RWPE2 (cell line): Measurements from ENCODE around the gene ARFIP1.

Experiments used
- ATAC-seq: fragments of 200-7000 bp; cut with Tn5 transposase; 3 replicates; pipeline ENCODE4 v1.9.1; 2021; ENCODE audit warnings: low read depth
- DNase-seq: peaks from one replicate; pipeline ENCODE4 v3.0.0-alpha.2; 2020; ENCODE audit warnings: low spot score
- H3K27ac ChIP-seq: fragments of 450-650 bp; 2 replicates; pipeline ENCODE4 v1.5.1; 2017; ENCODE audit warnings: mild to moderate bottlenecking; ENCODE audit not compliant: poor library complexity, severe bottlenecking
- H3K27me3 ChIP-seq: fragments of 250-450 bp; sonication (Bioruptor Pico); 2 replicates; pipeline ENCODE4 v1.5.1; 2021; ENCODE audit warnings: mild to moderate bottlenecking, moderate library complexity; ENCODE audit not compliant: insufficient read depth, poor library complexity, severe bottlenecking
- H3K36me3 ChIP-seq: fragments of 250-450 bp; sonication (Bioruptor Pico); 2 replicates; pipeline ENCODE4 v1.5.1; 2020; ENCODE audit warnings: low read depth, mild to moderate bottlenecking, moderate library complexity
- H3K4me1 ChIP-seq: fragments of 250-450 bp; sonication (Bioruptor Pico); 2 replicates; pipeline ENCODE4 v1.5.1; 2021; ENCODE audit warnings: mild to moderate bottlenecking, moderate library complexity; ENCODE audit not compliant: insufficient read depth, poor library complexity, severe bottlenecking
- H3K4me3 ChIP-seq: fragments of 250-450 bp; sonication (Bioruptor Pico); 2 replicates; pipeline ENCODE4 v1.5.1; 2021; ENCODE audit warnings: mild to moderate bottlenecking, moderate library complexity; ENCODE audit not compliant: severe bottlenecking
- H3K9me3 ChIP-seq: fragments of 250-450 bp; sonication (Bioruptor Pico); 2 replicates; pipeline ENCODE4 v1.5.1; 2021; ENCODE audit warnings: mild to moderate bottlenecking, moderate library complexity; ENCODE audit not compliant: severe bottlenecking
- TF ChIP-seq, protein P1 (sequence below): fragments of 450-650 bp; IDR thresholded peaks from one replicate; pipeline ENCODE4 v1.5.1; 2017; ENCODE audit warnings: mild to moderate bottlenecking, moderate library complexity; ENCODE audit not compliant: poor library complexity, severe bottlenecking

The ARFIP1 gene

DNA sequence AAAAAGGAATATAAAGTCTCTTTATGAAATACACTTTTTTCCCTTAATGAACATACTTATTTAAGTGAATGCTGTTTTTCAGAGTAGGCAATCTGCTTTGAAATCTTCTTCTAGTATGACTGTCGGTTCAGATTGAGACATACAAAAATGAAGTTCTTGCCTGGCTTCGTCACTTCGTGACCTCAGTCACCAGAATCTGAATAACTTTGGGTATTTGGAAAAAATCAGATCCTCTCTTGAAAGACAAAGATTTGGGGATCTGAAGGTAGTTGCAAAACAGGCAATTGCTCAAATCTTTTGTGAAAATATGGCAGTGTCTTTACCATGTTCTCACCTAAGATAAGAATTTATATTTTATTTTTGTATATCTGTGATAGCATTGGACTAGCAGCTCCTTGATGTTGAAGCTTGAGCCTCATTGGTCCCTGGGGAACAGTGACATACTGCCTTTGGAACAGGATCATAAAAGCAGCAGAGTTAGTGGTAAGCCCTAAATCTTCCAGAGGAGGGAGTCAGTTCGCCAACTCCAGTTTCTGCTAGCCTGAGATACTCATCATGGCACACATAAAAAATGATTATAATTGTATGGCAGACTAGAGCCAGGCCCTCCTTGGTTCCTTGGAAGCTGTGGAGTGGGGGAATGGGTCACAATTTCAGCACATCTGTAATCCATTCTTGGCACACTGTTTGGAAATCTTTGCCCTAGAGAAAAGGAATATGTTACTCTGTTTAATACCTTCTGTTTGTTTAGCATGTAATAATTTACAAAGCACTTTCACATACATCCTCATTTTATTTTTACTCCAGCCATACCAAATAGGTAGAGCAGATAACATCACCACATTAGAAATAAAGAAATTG is 5.0 kb downstream of the ARFIP1 start:
- DNase-seq (no peak), ATAC-seq (no peak)
- Histone ChIP-seq H3K9me3 (no peaks in the 10 kb centered on the region), H3K4me1 (peaks cover 3% of the 10 kb centered on the region), H3K4me3 (no peak overlapping the region), H3K36me3 (peaks cover 20% of the 10 kb centered on the region; the same call in 1 of the 2 replicates), H3K27me3 (no peaks in the 10 kb centered on the region), H3K27ac (no peak overlapping the region)
- TF ChIP-seq, protein P1, sequence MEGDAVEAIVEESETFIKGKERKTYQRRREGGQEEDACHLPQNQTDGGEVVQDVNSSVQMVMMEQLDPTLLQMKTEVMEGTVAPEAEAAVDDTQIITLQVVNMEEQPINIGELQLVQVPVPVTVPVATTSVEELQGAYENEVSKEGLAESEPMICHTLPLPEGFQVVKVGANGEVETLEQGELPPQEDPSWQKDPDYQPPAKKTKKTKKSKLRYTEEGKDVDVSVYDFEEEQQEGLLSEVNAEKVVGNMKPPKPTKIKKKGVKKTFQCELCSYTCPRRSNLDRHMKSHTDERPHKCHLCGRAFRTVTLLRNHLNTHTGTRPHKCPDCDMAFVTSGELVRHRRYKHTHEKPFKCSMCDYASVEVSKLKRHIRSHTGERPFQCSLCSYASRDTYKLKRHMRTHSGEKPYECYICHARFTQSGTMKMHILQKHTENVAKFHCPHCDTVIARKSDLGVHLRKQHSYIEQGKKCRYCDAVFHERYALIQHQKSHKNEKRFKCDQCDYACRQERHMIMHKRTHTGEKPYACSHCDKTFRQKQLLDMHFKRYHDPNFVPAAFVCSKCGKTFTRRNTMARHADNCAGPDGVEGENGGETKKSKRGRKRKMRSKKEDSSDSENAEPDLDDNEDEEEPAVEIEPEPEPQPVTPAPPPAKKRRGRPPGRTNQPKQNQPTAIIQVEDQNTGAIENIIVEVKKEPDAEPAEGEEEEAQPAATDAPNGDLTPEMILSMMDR: no peak

DNA sequence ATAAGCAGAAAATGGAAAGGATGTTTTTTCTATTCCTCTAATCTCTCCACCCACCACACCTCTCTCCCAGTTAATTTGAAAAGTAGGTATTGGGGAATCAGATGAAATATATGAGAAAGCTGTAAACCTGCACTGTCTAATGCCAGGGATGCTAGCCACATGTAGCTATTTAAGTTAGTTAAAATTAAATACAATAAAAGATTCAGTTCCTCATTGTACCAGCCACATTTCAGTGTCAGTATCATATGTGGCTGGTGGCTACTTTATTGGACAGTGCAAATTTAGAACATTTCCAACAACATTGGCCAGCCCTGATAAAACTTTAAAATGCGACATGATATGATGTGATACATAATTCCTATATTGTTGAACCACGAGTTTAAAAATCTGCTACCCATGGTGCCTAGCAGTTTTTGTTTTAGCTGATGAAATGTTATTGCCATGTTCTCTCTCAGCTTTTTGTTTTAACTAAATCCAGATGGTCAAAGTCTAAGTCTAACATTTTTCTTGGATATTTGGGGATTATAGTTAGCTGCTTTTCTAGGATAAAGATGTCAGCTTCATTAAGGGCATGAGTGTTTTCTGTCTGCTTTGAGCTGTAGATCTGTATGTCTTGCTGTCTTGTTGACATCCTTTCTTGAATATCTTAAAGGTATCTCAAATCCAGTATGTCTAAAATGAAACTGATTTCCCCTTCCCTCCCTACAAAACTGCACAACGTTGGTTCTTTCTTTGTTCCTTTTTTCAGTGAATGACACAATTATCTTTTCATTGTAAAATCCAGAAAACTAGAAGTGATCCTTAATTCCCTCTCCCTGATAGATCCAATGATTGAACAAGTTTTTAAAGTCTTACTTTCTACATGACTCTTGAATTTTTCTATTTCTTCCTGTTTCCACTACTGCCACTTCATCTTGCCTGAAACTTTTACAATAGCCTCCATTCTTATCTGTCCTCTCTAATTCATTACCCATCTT is 6.2 kb downstream of the ARFIP1 start:
- Histone ChIP-seq H3K4me3 (no peak overlapping the region), H3K27ac (no peak overlapping the region)
- no peak for ATAC-seq

DNA sequence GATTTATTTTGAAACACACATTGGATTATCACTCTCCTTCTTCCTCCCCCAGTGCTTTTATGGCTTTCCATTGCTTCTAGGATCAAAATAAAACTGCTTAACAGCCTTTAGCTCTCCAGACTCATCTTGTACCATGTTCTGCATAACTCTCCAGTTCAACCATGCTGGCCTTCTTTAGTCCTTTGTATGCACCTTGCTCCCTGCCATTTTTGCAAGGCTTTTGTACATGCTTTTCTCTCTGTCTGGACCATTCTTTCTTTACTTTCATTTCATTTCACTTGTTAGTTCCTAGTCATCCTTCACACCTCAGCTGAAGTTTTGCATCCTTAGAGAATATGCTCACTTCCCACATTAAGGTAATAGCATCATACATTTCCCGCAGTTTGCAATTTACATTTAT is 6.9 kb downstream of the ARFIP1 start:
- TF ChIP-seq, protein P1: no peak
- Histone ChIP-seq H3K36me3 (peaks cover 27% of the 10 kb centered on the region; the same call in 1 of the 2 replicates), H3K4me1 (peaks cover 3% of the 10 kb centered on the region), H3K27ac (no peak overlapping the region), H3K9me3 (no peaks in the 10 kb centered on the region), H3K27me3 (no peaks in the 10 kb centered on the region), H3K4me3 (no peak overlapping the region)
- no peak for DNase-seq
- no peak for ATAC-seq

More for the DNA sequence above, 6.2 kb downstream of the ARFIP1 start:
- Histone ChIP-seq H3K9me3 (no peaks in the 10 kb centered on the region), H3K27me3 (no peaks in the 10 kb centered on the region), H3K36me3 (peaks cover 21% of the 10 kb centered on the region; the same call in 1 of the 2 replicates), H3K4me1 (peaks cover 3% of the 10 kb centered on the region)
- no peak for DNase-seq
- TF ChIP-seq, protein P1: no peak

DNA sequence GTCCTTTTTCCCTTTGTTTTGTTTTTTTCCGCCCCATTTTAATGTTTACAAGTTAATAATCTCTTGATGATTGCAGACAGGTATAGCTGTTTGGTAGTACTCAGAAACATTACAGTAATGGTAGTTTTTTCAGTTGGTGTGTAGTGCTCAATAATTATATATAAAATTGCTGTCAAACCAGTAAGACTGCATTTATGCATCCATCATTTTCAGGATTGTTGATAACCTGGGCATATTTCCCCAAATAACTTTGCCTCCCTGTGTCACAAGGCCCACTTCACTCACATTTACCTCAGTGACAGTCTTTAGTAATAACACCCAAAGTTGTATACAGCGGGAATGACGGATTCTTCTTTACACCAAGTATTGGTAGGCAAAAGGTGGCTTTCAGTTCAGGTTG is 16.1 kb downstream of the ARFIP1 start:
- Histone ChIP-seq H3K36me3 (peaks cover 5% of the 10 kb centered on the region; the same call in 1 of the 2 replicates), H3K4me3 (no peak overlapping the region), H3K27me3 (no peaks in the 10 kb centered on the region), H3K9me3 (no peaks in the 10 kb centered on the region), H3K27ac (no peak overlapping the region), H3K4me1 (no peaks in the 10 kb centered on the region)
- ATAC-seq (no peak), DNase-seq (no peak)
- TF ChIP-seq, protein P1: no peak
